Hematopoietic multipotent progenitor cell treated with erythropoietin and hydrocortisone succinate and interleukin-3 and kit ligand, for 4 days (in vitro differentiated cells): ENCODE results near the gene MACC1.
"Not testable (repeated sequence)": the region's sequence is repeated elsewhere in the genome, so short reads cannot be mapped to it uniquely, and the experiment has no call there.

ENCODE experiments used
- DNase-seq: peaks from one replicate; pipeline ENCODE4 v3.0.0-alpha.2; 2015

MACC1 gene

GRCh38 chr7:20122073-20122472 is 95.1 kb downstream of the MACC1 start:
- DNase-seq, result no peak

DNA sequence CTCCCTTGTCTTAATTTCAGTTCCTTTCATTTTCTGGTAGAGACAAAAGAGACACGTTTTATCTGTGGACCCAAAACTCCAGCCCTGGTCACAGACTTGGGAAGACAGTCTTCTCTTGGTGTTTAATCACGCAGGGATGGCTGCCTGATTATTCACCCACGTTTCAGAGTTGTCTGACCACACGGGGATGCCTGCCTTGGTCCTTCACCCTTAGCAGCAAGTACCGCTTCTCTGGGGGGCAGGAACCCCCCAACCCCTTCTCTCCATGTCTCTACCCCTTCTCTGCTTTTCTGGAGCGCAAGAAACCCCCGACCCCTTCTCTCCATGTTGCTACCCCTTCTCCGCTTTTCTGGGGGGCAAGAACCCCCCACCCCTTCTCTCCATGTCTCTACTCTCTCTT is 95.8 kb downstream of the MACC1 start:
- DNase-seq, result no peak

DNA sequence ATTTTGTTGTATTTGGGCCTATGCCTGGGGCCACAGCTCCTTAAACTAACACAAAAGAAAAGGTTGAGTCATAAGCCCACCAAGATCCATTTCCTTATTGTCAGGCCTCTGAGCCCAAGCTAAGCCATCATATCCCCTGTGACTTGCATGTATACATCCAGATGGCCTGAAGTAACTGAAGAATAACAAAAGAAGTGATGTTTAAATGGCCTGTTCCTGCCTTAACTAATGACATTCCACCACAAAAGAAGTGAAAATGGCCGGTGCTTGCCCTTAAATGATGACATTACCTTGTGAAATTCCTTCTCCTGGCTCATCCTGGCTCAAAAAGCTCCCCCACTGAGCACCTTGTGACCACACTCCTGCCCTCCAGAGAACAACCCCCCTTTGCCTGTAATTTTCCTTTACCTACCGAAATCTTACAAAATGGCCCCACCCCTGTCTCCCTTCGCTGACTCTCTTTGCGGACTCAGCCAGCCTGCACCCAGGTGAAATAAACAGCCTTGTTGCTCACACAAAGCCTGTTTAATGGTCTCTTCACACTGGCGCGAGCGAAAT is 96.5 kb downstream of the MACC1 start:
- DNase-seq, result not testable (repeated sequence)

- no peak for DNase-seq
These were observed 100.3 kb downstream of the MACC1 start for GRCh38 chr7:20116869-20117268.

GRCh38 chr7:20114468-20114867 is 102.7 kb downstream of the MACC1 start:
- DNase-seq, result peak; percentile 91

GRCh38 chr7:20113427-20114027 is 103.7 kb downstream of the MACC1 start:
- DNase-seq, result peak; percentile 42

DNA sequence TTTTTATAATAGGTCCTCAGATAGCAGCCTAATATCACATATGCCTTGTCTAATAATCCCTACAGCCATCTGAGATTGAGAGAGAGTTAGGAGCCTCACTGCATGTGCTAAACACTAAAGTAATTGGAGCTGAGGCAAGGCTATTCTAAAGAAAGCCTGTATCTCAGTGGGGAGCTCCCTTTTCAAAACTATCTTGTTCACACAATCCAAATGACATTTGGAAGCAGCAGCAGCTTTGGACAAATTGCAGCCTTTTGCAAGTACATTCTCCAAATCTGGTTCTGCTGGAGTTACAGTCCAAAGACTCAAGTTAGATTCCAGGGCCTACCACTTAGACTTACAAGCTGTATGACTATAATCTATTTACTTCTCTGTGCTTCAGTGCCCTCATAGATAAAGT is 104.5 kb downstream of the MACC1 start:
- no peak for DNase-seq

- DNase-seq, result no peak
These were observed 105.2 kb downstream of the MACC1 start for GRCh38 chr7:20111821-20112542.

DNA sequence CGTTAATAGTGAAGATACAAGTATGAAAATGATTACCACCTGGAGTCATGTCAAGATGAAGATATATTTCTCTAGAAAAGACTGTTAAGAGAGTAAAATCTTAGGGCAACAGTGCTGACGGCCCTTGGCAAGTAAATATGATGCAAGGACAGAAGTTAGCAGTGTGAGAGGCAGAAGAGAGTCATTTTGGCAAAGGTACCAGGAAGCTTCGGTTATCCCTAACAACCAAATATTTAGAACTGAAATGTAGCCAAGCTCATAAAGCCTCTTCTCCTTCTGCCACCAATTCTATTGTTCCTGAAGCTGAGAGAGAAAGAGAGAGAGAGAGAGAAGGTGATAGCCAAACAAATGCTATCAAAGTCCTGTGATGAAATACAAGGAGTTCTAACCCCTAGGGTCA is 109.6 kb downstream of the MACC1 start:
- DNase-seq, result no peak

GRCh38 chr7:20104696-20105095 is 112.5 kb downstream of the MACC1 start:
- no peak for DNase-seq

DNA sequence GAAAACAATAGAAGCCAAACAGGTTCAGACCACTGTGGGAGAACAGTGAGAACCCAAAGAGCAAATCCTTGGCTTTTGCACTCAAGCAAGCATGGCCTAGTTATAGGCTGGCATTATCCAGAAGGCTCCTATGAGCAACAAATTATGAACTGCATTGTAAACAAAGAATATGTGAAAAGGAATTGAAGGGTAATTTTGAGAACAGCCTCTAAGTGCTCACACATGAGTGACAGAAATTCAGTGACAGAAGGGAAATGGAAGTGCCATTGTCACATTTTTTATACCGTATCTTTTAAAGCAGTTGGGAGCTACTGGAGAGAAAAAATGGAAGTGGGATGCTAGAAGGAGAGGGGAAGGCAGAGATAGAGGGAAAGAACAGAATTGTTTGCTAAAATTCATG is 114.2 kb downstream of the MACC1 start:
- no peak for DNase-seq

DNA sequence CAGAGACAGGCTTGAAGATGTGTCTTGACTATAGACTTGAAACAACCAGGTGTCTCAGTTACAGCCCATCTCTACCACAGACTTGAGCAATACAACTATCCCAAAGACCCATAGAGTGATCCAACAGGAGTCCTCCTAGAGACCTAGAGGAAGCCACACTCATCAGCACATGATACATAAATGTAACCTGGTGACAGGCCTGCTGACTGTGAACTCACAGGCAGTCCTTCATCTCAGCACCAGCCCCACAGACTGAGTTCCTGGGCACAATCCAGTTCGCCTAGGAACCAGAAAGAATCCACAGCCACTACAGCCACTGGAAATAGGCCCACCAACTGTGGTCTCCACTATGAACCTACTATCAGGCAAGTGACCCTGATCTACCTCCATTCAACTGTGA is 121.3 kb downstream of the MACC1 start:
- DNase-seq, result no peak

- no peak for DNase-seq
These were observed 121.7 kb downstream of the MACC1 start for GRCh38 chr7:20095436-20095835.

DNA sequence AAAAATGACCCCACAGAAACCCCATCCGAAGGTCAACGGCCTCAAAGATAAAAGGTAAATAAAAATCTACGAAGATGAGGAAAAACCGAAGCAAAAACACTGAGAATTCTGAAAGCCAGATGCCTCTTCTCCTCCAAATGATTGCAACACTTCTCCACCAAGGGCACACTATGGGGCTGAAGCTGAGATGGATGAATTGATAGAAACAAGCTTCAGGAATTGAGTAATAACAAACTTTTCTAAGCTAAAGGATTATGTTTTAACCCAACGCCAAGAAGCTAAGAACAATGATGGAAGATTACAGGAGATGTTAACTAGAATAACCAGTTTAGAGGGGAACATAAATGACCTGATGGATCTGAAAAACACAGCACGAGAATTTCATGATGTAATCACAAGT is 127.8 kb downstream of the MACC1 start:
- peak; percentile 6 for DNase-seq

DNA sequence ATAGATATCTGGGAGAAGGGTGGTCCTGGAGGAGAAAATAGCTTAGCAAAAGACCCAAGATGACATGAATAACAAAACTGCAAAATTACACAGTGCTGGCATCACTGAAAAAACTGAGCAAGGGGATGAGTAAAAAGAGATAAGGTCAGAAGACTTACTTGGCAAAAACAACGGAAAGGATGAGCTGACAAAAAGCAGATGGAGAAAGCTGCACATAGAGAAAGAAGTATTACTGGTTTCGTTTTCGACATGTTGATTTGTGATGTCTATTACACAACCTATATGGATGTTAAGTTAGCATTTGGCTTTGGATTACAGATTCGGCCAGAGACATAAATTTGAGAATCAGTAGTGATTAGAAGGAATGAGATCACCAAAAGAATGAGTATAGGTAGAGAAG is 132.1 kb downstream of the MACC1 start:
- no peak for DNase-seq
